IMR-90 (cell line): ENCODE measurements around the gene CLIC4. TPM values are rescaled to one million over a fixed set of nuclear protein-coding genes. Genes with fewer than 3 reads are reported as not detected.
"Not testable (repeated sequence)": the region's sequence is repeated elsewhere in the genome, so short reads cannot be mapped to it uniquely, and the experiment has no call there.

Source experiments
- ATAC-seq: fragments of 200-7000 bp; cut with Tn5 transposase; 2 replicates; pipeline ENCODE4 v1.9.1; 2020; ENCODE audit warnings: low read depth, mild to moderate bottlenecking, moderate library complexity
- BruUV-seq: library from RNA; stranded (reverse); fragments of 400-500 nt; replicated peaks from 2 replicates; lab custom pipeline; 2021; lab: Mats Ljungman, UMichigan
- CTCF ChIA-PET: fragments of 300-600 bp; formaldehyde crosslinking; extraction: SDS; loops from one replicate; lab custom pipeline; 2021; ENCODE audit warnings: antibody characterized with exemption; lab: Yijun Ruan, JAX
- POLR2A ChIA-PET: fragments of 300-600 bp; sonication (Branson Sonifier 250); formaldehyde crosslinking; loops from one replicate; lab custom pipeline; 2022; ENCODE audit warnings: antibody characterized with exemption; ENCODE audit not compliant: unreplicated experiment; lab: Charles Lee
- DNase-seq: peaks from one replicate; pipeline ENCODE4 v3.0.0; 2013
- H2AFZ ChIP-seq: replicated peaks from 2 replicates; pipeline ENCODE3; 2013; ENCODE audit warnings: low read length, mild to moderate bottlenecking; ENCODE audit not compliant: poor library complexity
- H2AK5ac ChIP-seq: 2 replicates; pipeline ENCODE4 v1.6.1; 2013; ENCODE audit warnings: low read depth, low read length, inconsistent platforms
- H2AK9ac ChIP-seq: replicated peaks from 2 replicates; pipeline ENCODE3; 2013; ENCODE audit warnings: mild to moderate bottlenecking, low read depth, low read length, moderate library complexity; ENCODE audit not compliant: poor library complexity
- H2BK120ac ChIP-seq: 2 replicates; pipeline ENCODE4 v1.6.1; 2013; ENCODE audit warnings: low read depth, low read length, inconsistent platforms
- H2BK15ac ChIP-seq: 3 replicates; pipeline ENCODE4 v1.6.1; 2013; ENCODE audit warnings: low read depth, low read length, inconsistent platforms
- H2BK20ac ChIP-seq: 2 replicates; pipeline ENCODE4 v1.6.1; 2013; ENCODE audit warnings: low read depth, mild to moderate bottlenecking, inconsistent platforms, low read length, moderate library complexity
- H2BK5ac ChIP-seq: 2 replicates; pipeline ENCODE4 v1.6.1; 2013; ENCODE audit warnings: mild to moderate bottlenecking, low read depth, low read length, inconsistent platforms; ENCODE audit not compliant: poor library complexity, severe bottlenecking
- H3K14ac ChIP-seq: replicated peaks from 2 replicates; pipeline ENCODE4 v1.6.1; 2013; ENCODE audit warnings: low read depth, low read length, inconsistent platforms
- H3K18ac ChIP-seq: 2 replicates; pipeline ENCODE4 v1.6.1; 2013; ENCODE audit warnings: low read depth, low read length, control low read depth
- H3K23ac ChIP-seq: 2 replicates; pipeline ENCODE4 v1.6.1; 2013; ENCODE audit warnings: low read depth, low read length, inconsistent platforms
- H3K27ac ChIP-seq: 2 replicates; pipeline ENCODE4 v1.5.1; 2013; ENCODE audit warnings: mild to moderate bottlenecking, control low read depth, low read length; ENCODE audit not compliant: insufficient read depth
- H3K27me3 ChIP-seq: 2 replicates; pipeline ENCODE4 v1.6.1; 2013; ENCODE audit warnings: low read length; ENCODE audit not compliant: control insufficient read depth, insufficient read depth
- H3K36me3 ChIP-seq: 2 replicates; pipeline ENCODE4 v1.6.1; 2013; ENCODE audit warnings: low read length, mixed read lengths; ENCODE audit not compliant: control insufficient read depth, insufficient read depth
- H3K4ac ChIP-seq: 2 replicates; pipeline ENCODE4 v1.6.1; 2013; ENCODE audit warnings: low read depth, low read length, inconsistent platforms
- H3K4me1 ChIP-seq: 2 replicates; pipeline ENCODE4 v1.6.1; 2013; ENCODE audit warnings: low read length, mixed read lengths; ENCODE audit not compliant: control insufficient read depth, insufficient read depth
- H3K4me2 ChIP-seq: 2 replicates; pipeline ENCODE4 v1.6.1; 2013; ENCODE audit warnings: low read depth, mild to moderate bottlenecking, control low read depth, low read length, moderate library complexity
- H3K4me3 ChIP-seq: 2 replicates; pipeline ENCODE4 v1.5.1; 2013; ENCODE audit warnings: low read depth, mild to moderate bottlenecking, control low read depth, low read length, moderate library complexity; ENCODE audit not compliant: insufficient read depth
- H3K56ac ChIP-seq: 2 replicates; pipeline ENCODE4 v1.6.1; 2013; ENCODE audit warnings: low read length, inconsistent platforms; ENCODE audit not compliant: insufficient read depth; ENCODE audit errors: extremely low read depth
- H3K79me1 ChIP-seq, 2 experiments: 2 replicates each; pipeline ENCODE4 v1.6.1; 2013; ENCODE audit warnings: low read length in 2 of 2, inconsistent platforms in 1 of 2, low read depth in 1 of 2
- H3K9ac ChIP-seq: 2 replicates; pipeline ENCODE4 v1.6.1; 2013; ENCODE audit warnings: low read depth, low read length, control low read depth
- H3K9me1 ChIP-seq: 2 replicates; pipeline ENCODE4 v1.6.1; 2013; ENCODE audit warnings: low read length, inconsistent platforms; ENCODE audit not compliant: insufficient read depth
- H3K9me3 ChIP-seq: 2 replicates; pipeline ENCODE4 v1.6.1; 2013; ENCODE audit warnings: low read length; ENCODE audit not compliant: control insufficient read depth, insufficient read depth
- H4K20me1 ChIP-seq: 2 replicates; pipeline ENCODE4 v1.6.1; 2013; ENCODE audit warnings: low read length, inconsistent platforms; ENCODE audit not compliant: insufficient read depth
- H4K5ac ChIP-seq: 2 replicates; pipeline ENCODE4 v1.6.1; 2013; ENCODE audit warnings: mild to moderate bottlenecking, low read depth, low read length, control low read depth
- H4K8ac ChIP-seq, 2 experiments: 2 replicates each; pipeline ENCODE4 v1.6.1; 2013; ENCODE audit warnings: low read depth in 2 of 2, low read length in 2 of 2, control low read depth in 1 of 2, inconsistent platforms in 1 of 2
- H4K91ac ChIP-seq: 2 replicates; pipeline ENCODE4 v1.6.1; 2013; ENCODE audit warnings: low read depth, low read length, inconsistent platforms; ENCODE audit not compliant: insufficient read depth
- WGBS, 2 experiments: methylation state at CpG; one replicate each; pipeline versions ENCODE4 v1.1.5 to v1.1.7; 2013; ENCODE audit warnings: missing lambda C conversion rate in 2 of 2; ENCODE audit not compliant: insufficient read length in 1 of 2; ENCODE audit errors: extremely low coverage in 2 of 2; 5-methylcytosine and 5-hydroxymethylcytosine counted together
- dilution Hi-C: fragments of 300-500 bp; cut with HindIII; formaldehyde crosslinking; loops from one replicate; pipeline ENCODE4 v1.14.3; 2018; ENCODE audit warnings: low sequenced_read_pairs; ENCODE audit not compliant: unreplicated experiment
- in situ Hi-C: fragments of 300-500 bp; cut with MboI; formaldehyde crosslinking; loops from 3 replicates; pipeline ENCODE4 v1.14.3; 2019; ENCODE audit warnings: low sequenced_read_pairs, inconsistent platforms, mixed read lengths
- intact Hi-C: fragments of 100-400 bp; cut with micrococcal nuclease; formaldehyde crosslinking; loops from 2 replicates; pipeline ENCODE4 v1.10.0; 2022
- polyA plus RNA-seq, 3 experiments: library from polyadenylated mRNA; depleted of rRNA; stranded (reverse); fragments of >200 nt; gene quantifications; 2 replicates each; pipeline ENCODE4 v1.2.3, GENCODE V29; 2012; ENCODE audit warnings: low replicate concordance in 1 of 3
- total RNA-seq: library from RNA; depleted of rRNA; stranded (reverse); fragments of >200 nt; gene quantifications from 2 replicates; pipeline ENCODE4 v1.2.3, GENCODE V29; 2012

Gene CLIC4
- total and polyA plus RNA-seq, 2 of the 4 experiments (the other 2 are of a cell fraction) = 242 to 392 TPM

- H3K4ac ChIP-seq, H3K9me3 ChIP-seq, H4K5ac ChIP-seq, intact Hi-C loops, H3K36me3 ChIP-seq, H2BK5ac ChIP-seq, H3K27me3 ChIP-seq, H3K18ac ChIP-seq, H3K56ac ChIP-seq, H2BK15ac ChIP-seq, H4K8ac ChIP-seq, BruUV-seq, H3K23ac ChIP-seq, H3K9ac ChIP-seq, H3K4me3 ChIP-seq, dilution Hi-C loops, H3K14ac ChIP-seq, H2BK20ac ChIP-seq, H2AK9ac ChIP-seq, DNase-seq, H3K27ac ChIP-seq, H2AFZ ChIP-seq, in situ Hi-C loops, H3K9me1 ChIP-seq, ATAC-seq, H2AK5ac ChIP-seq, POLR2A ChIA-PET, CTCF ChIA-PET, H3K4me1 ChIP-seq, H2BK120ac ChIP-seq, H4K91ac ChIP-seq, H3K4me2 ChIP-seq: not testable (repeated sequence)
- peaks cover 65% of the 10 kb centered on the region for H4K20me1 ChIP-seq
- peaks cover 0 to 36% of the 10 kb centered on the region in 2 experiments; a peak in 2 of 4 replicates for H3K79me1 ChIP-seq
- no CpG with 5 or more reads among the region's 33 CpGs for WGBS, 2 experiments
Measured at GRCh38 chr1:24799242-24799641, 54.0 kb downstream of the CLIC4 start.
